OCI-LY7 (cell line): ENCODE data around the gene PRKN.

Experiments used
- CTCF ChIP-seq: fragments of 200-600 bp; sonication (generic); conservative IDR thresholded peaks from 2 replicates; pipeline ENCODE4 v1.5.1; 2014; ENCODE audit warnings: mild to moderate bottlenecking, antibody characterized with exemption, low read length, moderate library complexity, mixed read lengths
- EZH2phosphoT487 ChIP-seq: fragments of 200-600 bp; sonication (generic); IDR thresholded peaks from 2 replicates; pipeline ENCODE4 v1.6.1; 2018; ENCODE audit warnings: low read depth, borderline replicate concordance, mild to moderate bottlenecking, mixed run types, antibody characterized with exemption, low read length, moderate library complexity, mixed read lengths

- TF ChIP-seq CTCF (no peak), EZH2phosphoT487 (no peak)
These were observed 772.8 kb downstream of the PRKN start for GRCh38 chr6:161954699-161955276.
